AG09319 (cell line): ENCODE results near the gene PDP2.
A peak's percentile ranks its signal among the peaks of the same experiment; 100 is the strongest.
"Not testable (repeated sequence)": the region's sequence is repeated elsewhere in the genome, so short reads cannot be mapped to it uniquely, and the experiment has no call there.

Source experiments
- DNase-seq: peaks from one replicate; pipeline ENCODE4 v3.0.0-alpha.2; 2010; ENCODE audit warnings: low read depth; ENCODE audit errors: extremely low read depth
- CTCF ChIP-seq: IDR thresholded peaks from 2 replicates; pipeline ENCODE4 v1.5.1; 2011; ENCODE audit warnings: low read depth, mild to moderate bottlenecking, inconsistent platforms, low read length, moderate library complexity

PDP2 gene

GRCh38 chr16:66934138-66934838 lies 54.0 kb downstream of the PDP2 start, which contains the start of gene CIAO2B:
Gene CIAO2B, minus strand, starts transcription at chr16:66934402. Its CDS starts 38 bp downstream, at chr16:66934364.
- no peak for TF ChIP-seq CTCF
- DNase-seq, result peak; percentile 44

- DNase-seq, result not testable (repeated sequence)
Measured at GRCh38 chr16:66934839-66935313, 54.6 kb downstream of the PDP2 start.

GRCh38 chr16:66935314-66936011 lies 55.1 kb downstream of the PDP2 start, which contains the start of gene CES2:
Gene CES2, plus strand, starts transcription at chr16:66935516. Its CDS starts 120 bp downstream, at chr16:66935636.
- no peak for DNase-seq
- TF ChIP-seq CTCF, result no peak

- no peak for TF ChIP-seq CTCF
Measured at GRCh38 chr16:66936462-66936861, 56.1 kb downstream of the PDP2 start.

GRCh38 chr16:66936889-66937554 lies 56.7 kb downstream of the PDP2 start:
- DNase-seq, result no peak
- TF ChIP-seq CTCF, result no peak

More at GRCh38 chr16:66936462-66936861, 56.1 kb downstream of the PDP2 start:
- DNase-seq, result no peak

- DNase-seq, result no peak
- no peak for TF ChIP-seq CTCF
Measured at GRCh38 chr16:66937725-66938337, 57.5 kb downstream of the PDP2 start.

GRCh38 chr16:66939366-66939765 lies 59.1 kb downstream of the PDP2 start:
- TF ChIP-seq CTCF, result no peak

More at GRCh38 chr16:66939366-66939765, 59.1 kb downstream of the PDP2 start:
- DNase-seq, result no peak
